ENCODE results near the gene TRIP12.
"Not testable (repeated sequence)": the region's sequence is repeated elsewhere in the genome, so short reads cannot be mapped to it uniquely, and the experiment has no call there.

TRIP12 gene

GRCh38 chr2:229798446-229799155 lies 123.2 kb downstream of the TRIP12 start:
- H3K9me3 Mint-ChIP-seq, result no peaks in the 10 kb centered on the region
- H3K27ac Mint-ChIP-seq, result peak overlapping the region; percentile 57
- no peaks in the 10 kb centered on the region for H3K27me3 Mint-ChIP-seq
- no peaks in the 10 kb centered on the region for H3K4me1 Mint-ChIP-seq (ENCODE audit: low read depth)
- H3K4me3 Mint-ChIP-seq, result no peak overlapping the region
- peaks cover 70% of the 10 kb centered on the region for H3K36me3 Mint-ChIP-seq (ENCODE audit: low read depth)

GRCh38 chr2:229795058-229795457 lies 126.8 kb downstream of the TRIP12 start:
- no peaks in the 10 kb centered on the region for H3K9me3 Mint-ChIP-seq
- H3K36me3 Mint-ChIP-seq (ENCODE audit: low read depth), result peaks cover 84% of the 10 kb centered on the region
- peaks cover 8% of the 10 kb centered on the region for H3K4me1 Mint-ChIP-seq (ENCODE audit: low read depth)
- H3K27me3 Mint-ChIP-seq, result no peaks in the 10 kb centered on the region
- no peak overlapping the region for H3K27ac Mint-ChIP-seq
- no peak overlapping the region for H3K4me3 Mint-ChIP-seq

GRCh38 chr2:229794636-229795035 lies 127.2 kb downstream of the TRIP12 start:
- Mint-ChIP-seq H3K36me3 (ENCODE audit: low read depth) (peaks cover 85% of the 10 kb centered on the region), H3K9me3 (no peaks in the 10 kb centered on the region), H3K4me1 (ENCODE audit: low read depth) (peaks cover 12% of the 10 kb centered on the region), H3K27ac (no peak overlapping the region), H3K4me3 (no peak overlapping the region), H3K27me3 (no peaks in the 10 kb centered on the region)

- not testable (repeated sequence) for H3K27ac Mint-ChIP-seq, H3K27me3 Mint-ChIP-seq
- peaks cover 75% of the 10 kb centered on the region for H3K36me3 Mint-ChIP-seq (ENCODE audit: low read depth)
These were observed 135.5 kb downstream of the TRIP12 start for GRCh38 chr2:229786289-229786688.

GRCh38 chr2:229784791-229785190 lies 137.0 kb downstream of the TRIP12 start:
- Mint-ChIP-seq H3K4me1 (ENCODE audit: low read depth) (peaks cover 15% of the 10 kb centered on the region), H3K27ac (peak overlapping the region; percentile 42), H3K27me3 (no peaks in the 10 kb centered on the region), H3K36me3 (ENCODE audit: low read depth) (peaks cover 70% of the 10 kb centered on the region), H3K9me3 (no peaks in the 10 kb centered on the region), H3K4me3 (no peak overlapping the region)

More at GRCh38 chr2:229786289-229786688, 135.5 kb downstream of the TRIP12 start:
- not testable (repeated sequence) for H3K9me3 Mint-ChIP-seq, H3K4me3 Mint-ChIP-seq
- peaks cover 26% of the 10 kb centered on the region for H3K4me1 Mint-ChIP-seq (ENCODE audit: low read depth)

GRCh38 chr2:229783108-229783721 lies 138.6 kb downstream of the TRIP12 start:
- Mint-ChIP-seq H3K4me3 (no peak overlapping the region), H3K4me1 (ENCODE audit: low read depth) (peaks cover 5% of the 10 kb centered on the region), H3K27me3 (no peaks in the 10 kb centered on the region), H3K27ac (no peak overlapping the region), H3K36me3 (ENCODE audit: low read depth) (peaks cover 70% of the 10 kb centered on the region), H3K9me3 (no peaks in the 10 kb centered on the region)

- Mint-ChIP-seq H3K27me3 (no peaks in the 10 kb centered on the region), H3K27ac (no peak overlapping the region), H3K36me3 (ENCODE audit: low read depth) (peaks cover 75% of the 10 kb centered on the region), H3K9me3 (no peaks in the 10 kb centered on the region), H3K4me1 (ENCODE audit: low read depth) (peaks cover 14% of the 10 kb centered on the region), H3K4me3 (no peak overlapping the region)
These were observed 140.7 kb downstream of the TRIP12 start for GRCh38 chr2:229780856-229781773.

GRCh38 chr2:229779650-229780049 lies 142.2 kb downstream of the TRIP12 start:
- no peaks in the 10 kb centered on the region for H3K9me3 Mint-ChIP-seq
- peaks cover 69% of the 10 kb centered on the region for H3K36me3 Mint-ChIP-seq (ENCODE audit: low read depth)
- H3K4me3 Mint-ChIP-seq, result no peak overlapping the region
- peaks cover 20% of the 10 kb centered on the region for H3K4me1 Mint-ChIP-seq (ENCODE audit: low read depth)
- H3K27ac Mint-ChIP-seq, result no peak overlapping the region
- no peaks in the 10 kb centered on the region for H3K27me3 Mint-ChIP-seq

GRCh38 chr2:229777716-229778115 lies 144.1 kb downstream of the TRIP12 start:
- H3K36me3 Mint-ChIP-seq (ENCODE audit: low read depth), result peaks cover 80% of the 10 kb centered on the region
- no peak overlapping the region for H3K4me3 Mint-ChIP-seq
- no peak overlapping the region for H3K27ac Mint-ChIP-seq
- no peaks in the 10 kb centered on the region for H3K27me3 Mint-ChIP-seq
- no peaks in the 10 kb centered on the region for H3K9me3 Mint-ChIP-seq
- H3K4me1 Mint-ChIP-seq (ENCODE audit: low read depth), result peaks cover 16% of the 10 kb centered on the region

GRCh38 chr2:229775614-229776313 lies 146.0 kb downstream of the TRIP12 start:
- Mint-ChIP-seq H3K27me3 (no peaks in the 10 kb centered on the region), H3K27ac (peak overlapping the region; percentile 31), H3K4me3 (no peak overlapping the region), H3K36me3 (ENCODE audit: low read depth) (peaks cover 84% of the 10 kb centered on the region), H3K9me3 (no peaks in the 10 kb centered on the region), H3K4me1 (ENCODE audit: low read depth) (peaks cover 16% of the 10 kb centered on the region)

- Mint-ChIP-seq H3K9me3 (no peaks in the 10 kb centered on the region), H3K27me3 (no peaks in the 10 kb centered on the region), H3K4me3 (no peak overlapping the region), H3K27ac (no peak overlapping the region), H3K4me1 (ENCODE audit: low read depth) (peaks cover 16% of the 10 kb centered on the region), H3K36me3 (ENCODE audit: low read depth) (peaks cover 78% of the 10 kb centered on the region)
These were observed 147.6 kb downstream of the TRIP12 start for GRCh38 chr2:229774237-229774636.

- Mint-ChIP-seq H3K9me3 (no peaks in the 10 kb centered on the region), H3K4me1 (ENCODE audit: low read depth) (no peaks in the 10 kb centered on the region), H3K27me3 (no peaks in the 10 kb centered on the region), H3K36me3 (ENCODE audit: low read depth) (peaks cover 80% of the 10 kb centered on the region), H3K27ac (no peak overlapping the region), H3K4me3 (no peak overlapping the region)
These were observed 153.6 kb downstream of the TRIP12 start for GRCh38 chr2:229768235-229768634.

- Mint-ChIP-seq H3K36me3 (ENCODE audit: low read depth) (peaks cover 66% of the 10 kb centered on the region), H3K4me3 (no peak overlapping the region), H3K27ac (no peak overlapping the region), H3K9me3 (no peaks in the 10 kb centered on the region), H3K4me1 (ENCODE audit: low read depth) (no peaks in the 10 kb centered on the region), H3K27me3 (no peaks in the 10 kb centered on the region)
These were observed 156.1 kb downstream of the TRIP12 start for GRCh38 chr2:229765721-229766120.

GRCh38 chr2:229761663-229762062 lies 160.1 kb downstream of the TRIP12 start:
- peaks cover 35% of the 10 kb centered on the region for H3K36me3 Mint-ChIP-seq (ENCODE audit: low read depth)
- no peaks in the 10 kb centered on the region for H3K27me3 Mint-ChIP-seq
- no peaks in the 10 kb centered on the region for H3K4me1 Mint-ChIP-seq (ENCODE audit: low read depth)
- no peaks in the 10 kb centered on the region for H3K9me3 Mint-ChIP-seq
- no peak overlapping the region for H3K27ac Mint-ChIP-seq
- no peak overlapping the region for H3K4me3 Mint-ChIP-seq

Measured in stimulated activated naive CD8-positive, alpha-beta T cell treated with anti-CD3 and anti-CD28 coated beads, Interleukin-15, Interleukin-2, amounts not matched to agents 100 ng/mL and 50 ng/mL, for 24 hours (primary cell).